GM10266 (cell line): ENCODE results near the gene TMEM232.

Experiments
- DNase-seq: peaks from one replicate; pipeline ENCODE4 v3.0.0; 2012; ENCODE audit errors: extremely low spot score
- CTCF ChIP-seq: IDR thresholded peaks from 2 replicates; pipeline ENCODE4 v1.5.1; 2012; ENCODE audit warnings: mild to moderate bottlenecking, low read depth; ENCODE audit not compliant: control insufficient read depth, insufficient read depth; ENCODE audit errors: missing control alignments

Gene TMEM232

GRCh38 chr5:110514030-110514429, 212.4 kb downstream of the TMEM232 start:
- no peak for TF ChIP-seq CTCF
- DNase-seq, result no peak

- TF ChIP-seq CTCF, result no peak
- DNase-seq, result no peak
Observed at GRCh38 chr5:110512266-110512665, 214.2 kb downstream of the TMEM232 start.

GRCh38 chr5:110510146-110510545, 216.3 kb downstream of the TMEM232 start:
- TF ChIP-seq CTCF, result no peak
- DNase-seq, result no peak

- no peak for TF ChIP-seq CTCF
- no peak for DNase-seq
Observed at GRCh38 chr5:110507972-110508371, 218.5 kb downstream of the TMEM232 start.

GRCh38 chr5:110506378-110506777, 220.1 kb downstream of the TMEM232 start:
- DNase-seq, result no peak
- TF ChIP-seq CTCF, result no peak

GRCh38 chr5:110496276-110496675, 230.2 kb downstream of the TMEM232 start:
- DNase-seq, result no peak
- TF ChIP-seq CTCF, result no peak

- no peak for TF ChIP-seq CTCF
- DNase-seq, result no peak
Observed at GRCh38 chr5:110492446-110492845, 234.0 kb downstream of the TMEM232 start.

- no peak for TF ChIP-seq CTCF
- no peak for DNase-seq
Observed at GRCh38 chr5:110478895-110479294, 247.6 kb downstream of the TMEM232 start.
